SU-DHL-6 (cell line): ENCODE measurements around the gene ACSS2.
"Not testable (repeated sequence)": the region's sequence is repeated elsewhere in the genome, so short reads cannot be mapped to it uniquely, and the experiment has no call there.

ENCODE experiments used
- H2AFZ ChIP-seq: fragments of 200-600 bp; sonication (generic); 2 replicates; pipeline ENCODE4 v1.6.1; 2014; ENCODE audit warnings: low read depth, mild to moderate bottlenecking, moderate library complexity, mixed read lengths, antibody characterized with exemption, low read length; ENCODE audit not compliant: severe bottlenecking
- H3F3A ChIP-seq: fragments of 200-600 bp; shearing (Covaris generic); 2 replicates; pipeline ENCODE4 v1.6.0; 2016; ENCODE audit warnings: antibody characterized with exemption, mild to moderate bottlenecking; ENCODE audit not compliant: insufficient read depth
- H3K27ac ChIP-seq: fragments of 200-600 bp; sonication (generic); 2 replicates; pipeline ENCODE4 v1.5.1; 2016; ENCODE audit warnings: low read depth, mild to moderate bottlenecking, low read length, moderate library complexity, mixed read lengths
- H3K27me3 ChIP-seq: fragments of 200-600 bp; sonication (generic), shearing (Covaris generic); 2 replicates; pipeline ENCODE4 v1.6.0; 2014; ENCODE audit warnings: mild to moderate bottlenecking, low read length
- H3K36me3 ChIP-seq: fragments of 200-600 bp; sonication (generic); 2 replicates; pipeline ENCODE4 v1.6.1; 2014; ENCODE audit warnings: mild to moderate bottlenecking, low read length, mixed read lengths
- H3K4me2 ChIP-seq: fragments of 300-600, 200-600 bp; shearing (Covaris generic), sonication (generic); 2 replicates; pipeline ENCODE4 v1.6.0; 2014; ENCODE audit warnings: low read length, low read depth, mild to moderate bottlenecking; ENCODE audit not compliant: poor library complexity, severe bottlenecking
- H3K4me3 ChIP-seq: fragments of 200-600 bp; sonication (generic); 2 replicates; pipeline ENCODE4 v1.5.1; 2014; ENCODE audit warnings: antibody characterized with exemption, low read length, mild to moderate bottlenecking, mixed read lengths; ENCODE audit not compliant: insufficient read depth, poor library complexity, severe bottlenecking
- H3K79me2 ChIP-seq: fragments of 200-600 bp; sonication (generic); 2 replicates; pipeline ENCODE4 v1.6.1; 2014; ENCODE audit warnings: mild to moderate bottlenecking, low read length, moderate library complexity; ENCODE audit not compliant: insufficient read depth
- H3K9ac ChIP-seq: fragments of 200-600 bp; sonication (generic); 2 replicates; pipeline ENCODE4 v1.7.0; 2014; ENCODE audit warnings: mild to moderate bottlenecking, low read length
- H3K9me2 ChIP-seq: fragments of 200-600 bp; sonication (generic); replicated peaks from 2 replicates; pipeline ENCODE4 v1.6.1; 2014; ENCODE audit warnings: low read length; ENCODE audit not compliant: insufficient read depth
- H3K9me3 ChIP-seq: fragments of 200-600 bp; sonication (generic); 2 replicates; pipeline ENCODE4 v1.6.1; 2014; ENCODE audit warnings: low read length, mixed read lengths; ENCODE audit not compliant: insufficient read depth
- H4K20me1 ChIP-seq: fragments of 200-600 bp; sonication (generic); 2 replicates; pipeline ENCODE4 v1.6.1; 2014; ENCODE audit warnings: low read depth, mild to moderate bottlenecking, antibody characterized with exemption, low read length, moderate library complexity, mixed read lengths
- CTCF ChIP-seq: fragments of 200-600 bp; sonication (generic); IDR thresholded peaks from one replicate; pipeline ENCODE4 v1.5.1; 2017; ENCODE audit warnings: antibody characterized with exemption, mild to moderate bottlenecking, low read length, moderate library complexity; ENCODE audit not compliant: insufficient read depth, poor library complexity, severe bottlenecking
- EZH2phosphoT487 ChIP-seq: fragments of 200-600 bp; sonication (generic), shearing (Covaris generic); conservative IDR thresholded peaks from 2 replicates; pipeline ENCODE4 v1.6.1; 2018; ENCODE audit warnings: mild to moderate bottlenecking, antibody characterized with exemption, low read length, moderate library complexity, mixed read lengths

ACSS2 gene

GRCh38 chr20:34895465-34895864, 19.1 kb downstream of the ACSS2 start:
- TF ChIP-seq CTCF (no peak), EZH2phosphoT487 (no peak)

GRCh38 chr20:34896086-34896621, 19.7 kb downstream of the ACSS2 start:
- Histone ChIP-seq H3K36me3 (no peaks in the 10 kb centered on the region), H3K27me3 (no peaks in the 10 kb centered on the region), H3K4me2 (no peak overlapping the region), H3K9me3 (no peaks in the 10 kb centered on the region), H3K4me3 (no peak overlapping the region), H3K27ac (no peak overlapping the region), H3K9ac (no peak overlapping the region), H3K79me2 (no peaks in the 10 kb centered on the region), H3F3A (no peaks in the 10 kb centered on the region), H2AFZ (no peak overlapping the region), H4K20me1 (no peaks in the 10 kb centered on the region), H3K9me2 (no peaks in the 10 kb centered on the region)
- TF ChIP-seq EZH2phosphoT487: no peak
- no peak for TF ChIP-seq CTCF

More at GRCh38 chr20:34895465-34895864, 19.1 kb downstream of the ACSS2 start:
- Histone ChIP-seq H3K36me3 (no peaks in the 10 kb centered on the region), H3K9me3 (no peaks in the 10 kb centered on the region), H4K20me1 (no peaks in the 10 kb centered on the region), H3K4me2 (no peak overlapping the region), H3F3A (no peaks in the 10 kb centered on the region), H3K79me2 (no peaks in the 10 kb centered on the region), H3K27ac (no peak overlapping the region), H3K27me3 (no peaks in the 10 kb centered on the region), H3K9me2 (no peaks in the 10 kb centered on the region), H2AFZ (no peak overlapping the region), H3K9ac (no peak overlapping the region), H3K4me3 (no peak overlapping the region)

GRCh38 chr20:34898129-34898528, 21.7 kb downstream of the ACSS2 start:
- not testable (repeated sequence) for H3K9ac ChIP-seq

GRCh38 chr20:34898731-34899130, 22.3 kb downstream of the ACSS2 start:
- H3F3A ChIP-seq, H3K36me3 ChIP-seq, H3K9me2 ChIP-seq: not testable (repeated sequence)

More at GRCh38 chr20:34898129-34898528, 21.7 kb downstream of the ACSS2 start:
- not testable (repeated sequence) for H3K9me2 ChIP-seq, H3K9me3 ChIP-seq, H3F3A ChIP-seq, H3K79me2 ChIP-seq, H3K4me3 ChIP-seq, H2AFZ ChIP-seq, H3K27ac ChIP-seq, H3K4me2 ChIP-seq, H3K36me3 ChIP-seq, H4K20me1 ChIP-seq, H3K27me3 ChIP-seq

More at GRCh38 chr20:34898731-34899130, 22.3 kb downstream of the ACSS2 start:
- not testable (repeated sequence) for H3K27ac ChIP-seq, H3K27me3 ChIP-seq, H3K4me3 ChIP-seq, H3K79me2 ChIP-seq, H4K20me1 ChIP-seq, H3K4me2 ChIP-seq, H2AFZ ChIP-seq, H3K9ac ChIP-seq, H3K9me3 ChIP-seq
